Fibroblast of villous mesenchyme (primary cell): Measurements from ENCODE around the gene P4HB. TPM values are rescaled to one million over a fixed set of nuclear protein-coding genes. Genes with fewer than 3 reads are reported as not detected.

Experiments
- DNase-seq: peaks from one replicate; pipeline ENCODE4 v3.0.0-alpha.2; 2010; ENCODE audit warnings: low read depth
- H3K4me3 ChIP-seq: 2 replicates; pipeline ENCODE4 v1.5.1; 2011; ENCODE audit warnings: low read depth, mild to moderate bottlenecking, low read length
- total RNA-seq: library from RNA; depleted of rRNA; stranded (reverse); fragments of >200 nt; gene quantifications from 2 replicates; pipeline ENCODE4 v1.2.3, GENCODE V29; 2012
- TF ChIP-seq, protein P1 (sequence below): IDR thresholded peaks from 2 replicates; pipeline ENCODE4 v1.5.1; 2012; ENCODE audit warnings: low read depth, mild to moderate bottlenecking, low read length; ENCODE audit not compliant: insufficient read depth

Gene P4HB
- total RNA-seq, 1 donor = 735 TPM

GRCh38 chr17:81845361-81845760, 15.0 kb downstream of the P4HB start:
- DNase-seq = no peak
- no peak overlapping the region for H3K4me3 ChIP-seq
- TF ChIP-seq, protein P1, sequence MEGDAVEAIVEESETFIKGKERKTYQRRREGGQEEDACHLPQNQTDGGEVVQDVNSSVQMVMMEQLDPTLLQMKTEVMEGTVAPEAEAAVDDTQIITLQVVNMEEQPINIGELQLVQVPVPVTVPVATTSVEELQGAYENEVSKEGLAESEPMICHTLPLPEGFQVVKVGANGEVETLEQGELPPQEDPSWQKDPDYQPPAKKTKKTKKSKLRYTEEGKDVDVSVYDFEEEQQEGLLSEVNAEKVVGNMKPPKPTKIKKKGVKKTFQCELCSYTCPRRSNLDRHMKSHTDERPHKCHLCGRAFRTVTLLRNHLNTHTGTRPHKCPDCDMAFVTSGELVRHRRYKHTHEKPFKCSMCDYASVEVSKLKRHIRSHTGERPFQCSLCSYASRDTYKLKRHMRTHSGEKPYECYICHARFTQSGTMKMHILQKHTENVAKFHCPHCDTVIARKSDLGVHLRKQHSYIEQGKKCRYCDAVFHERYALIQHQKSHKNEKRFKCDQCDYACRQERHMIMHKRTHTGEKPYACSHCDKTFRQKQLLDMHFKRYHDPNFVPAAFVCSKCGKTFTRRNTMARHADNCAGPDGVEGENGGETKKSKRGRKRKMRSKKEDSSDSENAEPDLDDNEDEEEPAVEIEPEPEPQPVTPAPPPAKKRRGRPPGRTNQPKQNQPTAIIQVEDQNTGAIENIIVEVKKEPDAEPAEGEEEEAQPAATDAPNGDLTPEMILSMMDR = no peak

DNA sequence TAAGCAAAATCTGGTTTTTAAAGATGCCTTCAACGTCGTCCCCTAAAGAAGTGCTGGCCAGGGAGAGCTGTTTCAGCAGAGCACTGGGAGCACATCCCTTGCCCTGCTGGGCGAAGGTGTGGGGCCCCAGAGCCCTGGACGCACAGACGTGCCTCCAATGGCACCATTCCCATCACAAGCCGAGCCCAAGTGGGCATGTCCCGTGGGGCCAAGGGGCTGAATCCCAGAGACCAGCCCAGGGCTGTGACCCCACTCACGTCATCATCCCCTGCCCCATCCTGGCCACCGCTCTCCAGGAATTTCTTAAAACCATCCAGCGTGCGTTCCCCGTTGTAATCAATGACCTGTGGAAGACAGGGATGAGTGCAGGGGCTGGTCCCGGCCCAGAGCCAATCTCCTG, 15.4 kb downstream of the P4HB start:
- no peak overlapping the region for H3K4me3 ChIP-seq
- DNase-seq = no peak
- TF ChIP-seq, protein P1 = no peak

DNA sequence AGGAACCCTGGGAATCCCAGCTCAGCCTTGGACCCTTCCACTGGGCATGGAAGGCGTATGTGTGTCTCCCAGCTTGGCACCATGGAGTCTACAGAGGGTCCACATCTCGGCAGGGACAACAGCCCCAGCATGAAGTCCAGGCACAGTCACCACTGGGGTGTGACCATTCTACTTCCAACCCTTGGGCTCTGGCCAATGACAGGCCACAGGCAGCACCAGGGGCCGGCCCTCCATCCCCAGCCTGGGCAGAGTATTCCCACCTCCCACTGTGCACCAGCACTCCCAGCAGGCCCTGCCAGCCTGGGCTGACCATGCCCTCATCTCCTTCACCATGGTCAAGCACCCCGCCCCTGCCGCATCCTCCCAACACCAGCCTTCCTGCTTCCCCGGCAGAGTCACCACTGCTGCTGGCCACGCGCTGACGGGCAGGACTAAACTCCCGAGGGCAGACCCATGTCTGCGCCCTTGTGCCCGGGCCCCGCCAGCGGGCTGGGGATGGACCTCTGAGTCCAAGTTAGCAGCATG, 15.9 kb downstream of the P4HB start:
- H3K4me3 ChIP-seq = no peak overlapping the region
- TF ChIP-seq, protein P1 = no peak
- DNase-seq = no peak

GRCh38 chr17:81843713-81844326, 16.5 kb downstream of the P4HB start:
- TF ChIP-seq, protein P1 = no peak
- DNase-seq = no peak
- no peak overlapping the region for H3K4me3 ChIP-seq

DNA sequence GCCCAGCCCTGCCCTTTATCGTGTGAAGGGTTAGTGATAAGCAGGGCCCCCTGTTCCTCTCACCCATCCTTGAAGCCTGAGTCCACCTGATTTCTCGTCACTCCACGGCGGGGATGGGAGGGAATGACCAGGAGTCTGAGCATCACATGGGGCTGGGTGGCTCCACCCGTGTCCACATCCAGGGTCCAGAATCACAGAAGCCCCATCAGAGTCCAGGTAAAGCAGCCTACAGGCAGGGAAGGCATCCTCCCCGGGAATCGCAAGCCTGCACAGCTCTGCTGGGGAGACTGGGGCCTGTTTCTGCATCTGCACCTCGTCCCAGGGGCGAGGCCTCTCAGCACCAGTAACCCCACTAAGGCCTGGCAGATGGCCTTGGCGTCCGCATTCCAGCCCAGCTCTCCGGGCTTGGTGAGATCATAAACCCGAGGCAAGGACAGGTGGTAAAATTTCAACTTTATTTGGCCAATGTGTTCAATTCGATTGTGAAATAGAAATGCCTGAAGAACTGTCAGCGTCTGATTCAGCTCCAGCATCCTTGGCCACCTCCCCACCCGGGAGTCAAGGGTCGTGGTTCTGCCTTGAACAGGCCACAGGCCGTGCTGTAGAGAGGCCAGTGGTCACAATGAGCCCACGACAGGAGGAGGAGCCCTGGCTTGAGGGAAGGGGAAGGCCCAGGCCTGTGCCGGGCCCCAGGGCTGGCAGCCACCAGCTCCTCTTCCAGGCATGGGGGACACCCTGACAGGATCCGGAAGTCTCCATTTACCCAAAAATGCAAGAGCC, 17.4 kb downstream of the P4HB start:
- peak; percentile 45 for DNase-seq
- TF ChIP-seq, protein P1 = no peak

DNA sequence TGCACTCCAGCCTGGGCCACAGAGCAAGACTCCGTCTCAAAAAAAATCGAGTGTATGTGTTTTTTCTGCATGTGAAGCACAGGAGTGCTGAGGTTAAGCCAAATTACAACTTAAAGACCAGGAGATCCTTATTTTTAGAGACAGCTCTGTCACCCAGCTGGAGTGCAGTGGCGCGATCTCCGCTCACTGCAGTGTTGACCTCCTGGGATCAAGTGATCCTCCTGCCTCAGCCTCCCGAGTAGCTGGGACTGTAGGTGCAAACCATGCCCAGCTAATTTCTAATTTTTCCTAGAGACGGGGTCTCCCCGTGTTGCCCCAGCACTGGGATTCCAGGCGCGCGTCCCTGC, 18.0 kb downstream of the P4HB start:
- TF ChIP-seq, protein P1 = no peak
- no peak overlapping the region for H3K4me3 ChIP-seq
- no peak for DNase-seq

More for the DNA sequence above, 17.4 kb downstream of the P4HB start:
- H3K4me3 ChIP-seq = no peak overlapping the region
